DND-41 (cell line): Measurements from ENCODE around the gene LMO1.

Experiments used
- ATAC-seq: fragments of 200-7000 bp; cut with Tn5 transposase; 3 replicates; pipeline ENCODE4 v1.9.1; 2021; ENCODE audit warnings: low read depth; ENCODE audit not compliant: insufficient read depth
- DNase-seq: peaks from one replicate; pipeline ENCODE4 v3.0.0-alpha.2; 2020
- H2AFZ ChIP-seq: 2 replicates; pipeline ENCODE4 v1.6.0; 2012; ENCODE audit warnings: low read depth, low read length
- H3K27ac ChIP-seq: 2 replicates; pipeline ENCODE4 v1.5.1; 2012; ENCODE audit warnings: low read length, inconsistent platforms
- H3K27me3 ChIP-seq: fragments of 200-600 bp; sonication (generic); 2 replicates; pipeline ENCODE4 v1.6.0; 2012; ENCODE audit warnings: low read length, mild to moderate bottlenecking, inconsistent platforms; ENCODE audit not compliant: insufficient read depth, poor library complexity
- H3K36me3 ChIP-seq: 2 replicates; pipeline ENCODE4 v1.5.1; 2012; ENCODE audit warnings: low read length, inconsistent platforms; ENCODE audit not compliant: insufficient read depth
- H3K4me1 ChIP-seq: 2 replicates; pipeline ENCODE4 v1.5.1; 2012; ENCODE audit warnings: mild to moderate bottlenecking, low read length; ENCODE audit not compliant: insufficient read depth
- H3K4me2 ChIP-seq: 2 replicates; pipeline ENCODE4 v1.6.0; 2012; ENCODE audit warnings: mild to moderate bottlenecking, moderate library complexity, low read length, inconsistent platforms; ENCODE audit not compliant: insufficient read depth
- H3K4me3 ChIP-seq, 2 experiments: fragments of 200-600 bp in 1 of 2; shearing (Covaris generic) in 1 of 2; 2 replicates each; pipeline ENCODE4 v1.5.1; 2012 to 2016; ENCODE audit warnings: inconsistent platforms in 2 of 2, low read length in 2 of 2, mild to moderate bottlenecking in 2 of 2, low read depth in 1 of 2, moderate library complexity in 1 of 2
- H3K79me2 ChIP-seq: 2 replicates; pipeline ENCODE4 v1.6.0; 2012; ENCODE audit warnings: low read length, inconsistent platforms; ENCODE audit not compliant: insufficient read depth
- H3K9ac ChIP-seq: 2 replicates; pipeline ENCODE4 v1.6.0; 2012; ENCODE audit warnings: low read depth, mild to moderate bottlenecking, inconsistent platforms, low read length, moderate library complexity
- H3K9me3 ChIP-seq: 2 replicates; pipeline ENCODE4 v1.5.1; 2012; ENCODE audit warnings: low read length, moderate library complexity, mild to moderate bottlenecking, inconsistent platforms; ENCODE audit not compliant: insufficient read depth, severe bottlenecking
- H4K20me1 ChIP-seq: 2 replicates; pipeline ENCODE4 v1.6.0; 2012; ENCODE audit warnings: low read length; ENCODE audit not compliant: insufficient read depth
- CTCF ChIP-seq: IDR thresholded peaks from 2 replicates; pipeline ENCODE4 v1.5.1; 2012; ENCODE audit warnings: borderline replicate concordance, low read length, moderate library complexity, mild to moderate bottlenecking; ENCODE audit not compliant: poor library complexity, severe bottlenecking; ENCODE audit errors: extremely low read depth
- EZH2 ChIP-seq: IDR thresholded peaks from 3 replicates; pipeline ENCODE4 v1.6.1; 2012; ENCODE audit warnings: borderline replicate concordance, low read depth, mild to moderate bottlenecking, moderate library complexity, low read length, inconsistent platforms; ENCODE audit not compliant: severe bottlenecking

The LMO1 gene

DNA sequence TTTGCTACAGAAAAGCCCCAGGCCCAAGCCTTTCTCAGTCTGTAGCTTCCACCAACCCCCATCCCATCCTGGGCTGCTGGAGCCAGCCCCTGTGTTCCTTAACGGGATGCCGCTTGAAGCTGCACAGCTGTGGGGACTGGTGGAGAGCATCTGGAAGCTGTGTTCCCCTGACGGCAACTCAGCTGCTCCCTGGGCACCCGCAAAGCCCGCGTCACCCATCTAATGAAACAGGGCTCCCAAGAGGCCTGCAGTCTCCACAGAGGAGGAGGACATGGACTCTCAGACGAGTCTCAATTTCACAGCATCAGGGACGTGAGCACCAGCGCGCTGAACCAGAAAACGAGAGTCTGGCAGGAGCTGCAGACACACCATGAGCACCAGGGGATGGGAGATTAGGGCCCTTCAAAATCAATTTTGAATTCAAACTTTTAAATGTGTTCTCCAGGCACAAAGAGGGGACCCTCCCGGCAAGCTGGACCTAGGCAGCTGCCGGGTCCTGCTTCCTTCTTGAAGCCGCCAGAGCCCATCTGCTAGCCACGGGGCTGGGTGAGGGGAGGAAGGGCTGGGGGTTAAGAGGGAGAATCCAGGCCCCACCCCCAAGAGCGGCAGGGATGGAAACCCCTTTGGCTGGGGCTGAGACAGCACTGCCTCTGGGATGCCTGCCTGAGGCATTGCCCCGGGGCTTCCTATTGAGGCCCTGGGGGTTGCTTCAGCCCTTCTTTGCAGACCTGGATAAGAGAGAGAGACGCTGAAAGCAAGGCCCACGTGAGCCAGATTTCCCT, 21.0 kb downstream of the LMO1 start:
- no peaks in the 10 kb centered on the region for H4K20me1 ChIP-seq
- ATAC-seq (no peak), DNase-seq (no peak)
- H3K79me2 ChIP-seq, result no peaks in the 10 kb centered on the region
- no peaks in the 10 kb centered on the region for H3K36me3 ChIP-seq
- H3K4me1 ChIP-seq, result no peaks in the 10 kb centered on the region
- no peaks in the 10 kb centered on the region for H3K9me3 ChIP-seq
- no peak for TF ChIP-seq CTCF
- no peak for TF ChIP-seq EZH2
- H3K9ac ChIP-seq, result no peak overlapping the region
- H3K27ac ChIP-seq, result no peak overlapping the region
- no peak overlapping the region for H3K4me3 ChIP-seq
- no peak overlapping the region for H3K4me2 ChIP-seq
- peaks cover 7% of the 10 kb centered on the region for H3K27me3 ChIP-seq
- no peak overlapping the region for H2AFZ ChIP-seq

GRCh38 chr11:8242118-8242475, 21.6 kb downstream of the LMO1 start:
- Histone ChIP-seq H3K9me3 (no peaks in the 10 kb centered on the region), H3K4me2 (no peak overlapping the region), H3K36me3 (no peaks in the 10 kb centered on the region), H3K9ac (no peak overlapping the region), H3K27ac (no peak overlapping the region), H2AFZ (no peak overlapping the region), H3K4me3 (no peak overlapping the region), H4K20me1 (no peaks in the 10 kb centered on the region), H3K79me2 (no peaks in the 10 kb centered on the region), H3K4me1 (no peaks in the 10 kb centered on the region), H3K27me3 (peaks cover 6% of the 10 kb centered on the region)
- TF ChIP-seq CTCF (no peak), EZH2 (no peak)
- ATAC-seq (no peak), DNase-seq (no peak)

DNA sequence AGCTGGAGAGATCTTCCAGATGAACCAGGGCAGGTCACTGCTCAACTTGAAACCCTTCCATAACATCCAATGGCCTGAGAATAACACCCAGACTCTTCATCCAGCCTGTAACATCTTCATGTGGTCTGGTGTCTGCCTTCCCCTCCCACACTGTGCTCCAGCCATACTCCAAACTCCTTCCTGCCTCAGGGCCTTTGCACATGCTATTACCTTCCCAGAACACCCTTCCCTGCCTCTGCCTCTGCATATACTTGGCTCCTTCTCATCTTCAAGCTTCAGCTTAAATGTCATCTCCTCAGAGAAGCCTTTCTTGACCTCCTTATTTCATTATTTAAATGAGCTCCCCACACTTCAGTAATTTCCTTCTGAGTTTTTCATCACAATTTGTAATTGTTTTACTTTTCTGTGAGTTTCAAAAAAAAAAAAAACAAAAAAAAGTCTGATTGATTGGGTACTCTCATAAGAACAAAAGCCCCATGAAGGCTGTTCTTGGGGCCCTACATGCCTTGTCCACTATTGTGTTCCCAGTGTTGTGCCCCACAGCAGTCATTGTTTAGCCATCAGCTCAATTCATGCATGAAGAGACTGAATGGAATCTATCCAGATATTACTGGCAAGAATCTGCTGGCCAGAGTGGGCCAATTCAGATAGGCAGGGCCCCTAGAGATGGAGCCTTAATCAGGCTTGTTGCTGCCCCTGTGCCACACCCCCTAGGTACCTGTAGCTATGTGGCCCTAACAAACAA, 22.1 kb downstream of the LMO1 start:
- H3K27ac ChIP-seq, result no peak overlapping the region
- H2AFZ ChIP-seq, result no peak overlapping the region
- TF ChIP-seq CTCF (no peak), EZH2 (no peak)
- H3K4me3 ChIP-seq, result no peak overlapping the region
- H3K9me3 ChIP-seq, result no peaks in the 10 kb centered on the region
- no peaks in the 10 kb centered on the region for H3K79me2 ChIP-seq
- no peaks in the 10 kb centered on the region for H3K4me1 ChIP-seq
- peaks cover 6% of the 10 kb centered on the region for H3K27me3 ChIP-seq
- H3K36me3 ChIP-seq, result no peaks in the 10 kb centered on the region
- H3K9ac ChIP-seq, result no peak overlapping the region
- ATAC-seq (no peak), DNase-seq (no peak)
- no peak overlapping the region for H3K4me2 ChIP-seq
- H4K20me1 ChIP-seq, result no peaks in the 10 kb centered on the region
